Central memory CD8-positive, alpha-beta T cell (primary cell): ENCODE measurements around the gene GABPB2.
A peak's percentile ranks its signal among the peaks of the same experiment; 100 is the strongest.

Experiments used
- ATAC-seq: fragments of 150-1000 bp; cut with Tn5 transposase; replicated peaks from 2 replicates; pipeline ENCODE4 v1.10.0; 2022; ENCODE audit warnings: mild to moderate bottlenecking, moderate FRiP score, moderate number of reproducible peaks; ENCODE audit not compliant: poor library complexity, severe bottlenecking; ENCODE audit errors: extremely low read depth
- DNase-seq, 2 donors: peaks; one replicate each; pipeline ENCODE4 v3.0.0; 2021; ENCODE audit warnings: low spot score in 2 of 2
- H3K27ac Mint-ChIP-seq: one replicate; pipeline ENCODE4 v1.8.0; 2022; ENCODE audit warnings: low read depth, mild to moderate bottlenecking, moderate library complexity, mixed read lengths
- H3K27me3 Mint-ChIP-seq: one replicate; pipeline ENCODE4 v1.8.0; 2022; ENCODE audit warnings: mixed read lengths
- H3K36me3 Mint-ChIP-seq: one replicate; pipeline ENCODE4 v1.8.0; 2022; ENCODE audit warnings: mild to moderate bottlenecking, moderate library complexity, mixed read lengths; ENCODE audit not compliant: insufficient read depth
- H3K4me1 Mint-ChIP-seq: one replicate; pipeline ENCODE4 v1.8.0; 2022; ENCODE audit warnings: mixed read lengths
- H3K4me3 Mint-ChIP-seq: one replicate; pipeline ENCODE4 v1.8.0; 2022; ENCODE audit warnings: mild to moderate bottlenecking, moderate library complexity, mixed read lengths
- H3K9me3 Mint-ChIP-seq: one replicate; pipeline ENCODE4 v1.8.0; 2022; ENCODE audit warnings: mixed read lengths

Gene GABPB2

DNA sequence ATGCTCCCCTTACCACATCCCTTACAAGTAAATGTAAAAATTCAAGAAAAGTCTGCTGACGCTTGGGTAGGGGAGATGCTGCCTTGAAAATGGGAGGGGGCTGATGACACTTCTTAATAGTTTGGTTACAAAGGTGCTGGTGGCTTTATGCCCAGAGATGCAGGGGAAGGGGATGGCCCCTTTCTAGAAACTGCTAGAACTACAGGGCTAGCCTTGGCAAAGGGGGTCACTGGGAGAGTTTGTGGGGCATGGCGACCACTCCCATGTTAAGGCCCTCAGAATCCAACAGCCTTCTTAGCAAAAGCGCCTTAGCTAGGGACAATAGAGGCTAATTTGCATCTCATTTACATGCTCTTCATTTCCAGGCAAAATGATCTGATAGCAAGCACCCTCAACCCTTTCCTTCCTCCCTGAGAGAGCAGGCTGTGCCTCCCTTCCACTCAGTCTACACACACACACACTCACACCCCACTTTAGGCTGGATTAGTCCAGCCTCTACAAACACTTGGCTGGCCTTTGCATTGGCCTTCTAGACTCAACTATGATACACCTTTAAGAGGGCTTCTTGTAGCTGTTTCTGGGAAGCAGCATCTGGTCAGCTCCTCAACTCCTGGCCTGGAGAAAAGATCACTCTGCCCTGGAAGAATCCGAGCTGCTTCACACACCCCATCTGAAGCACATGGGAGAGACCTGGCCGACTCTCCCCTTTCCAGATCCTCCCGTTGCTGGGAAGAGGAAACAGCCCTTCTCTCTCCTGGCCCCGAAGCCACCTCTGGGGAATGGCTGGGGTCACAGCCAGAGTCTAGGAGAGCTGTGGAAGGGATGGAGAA is 74.1 kb downstream of the GABPB2 start:
- Mint-ChIP-seq H3K4me1 (peaks cover 13% of the 10 kb centered on the region), H3K27ac (no peak overlapping the region), H3K36me3 (no peaks in the 10 kb centered on the region), H3K9me3 (no peaks in the 10 kb centered on the region), H3K4me3 (peak overlapping the region; percentile 93), H3K27me3 (no peaks in the 10 kb centered on the region)
- no peak for DNase-seq
- no peak for ATAC-seq

DNA sequence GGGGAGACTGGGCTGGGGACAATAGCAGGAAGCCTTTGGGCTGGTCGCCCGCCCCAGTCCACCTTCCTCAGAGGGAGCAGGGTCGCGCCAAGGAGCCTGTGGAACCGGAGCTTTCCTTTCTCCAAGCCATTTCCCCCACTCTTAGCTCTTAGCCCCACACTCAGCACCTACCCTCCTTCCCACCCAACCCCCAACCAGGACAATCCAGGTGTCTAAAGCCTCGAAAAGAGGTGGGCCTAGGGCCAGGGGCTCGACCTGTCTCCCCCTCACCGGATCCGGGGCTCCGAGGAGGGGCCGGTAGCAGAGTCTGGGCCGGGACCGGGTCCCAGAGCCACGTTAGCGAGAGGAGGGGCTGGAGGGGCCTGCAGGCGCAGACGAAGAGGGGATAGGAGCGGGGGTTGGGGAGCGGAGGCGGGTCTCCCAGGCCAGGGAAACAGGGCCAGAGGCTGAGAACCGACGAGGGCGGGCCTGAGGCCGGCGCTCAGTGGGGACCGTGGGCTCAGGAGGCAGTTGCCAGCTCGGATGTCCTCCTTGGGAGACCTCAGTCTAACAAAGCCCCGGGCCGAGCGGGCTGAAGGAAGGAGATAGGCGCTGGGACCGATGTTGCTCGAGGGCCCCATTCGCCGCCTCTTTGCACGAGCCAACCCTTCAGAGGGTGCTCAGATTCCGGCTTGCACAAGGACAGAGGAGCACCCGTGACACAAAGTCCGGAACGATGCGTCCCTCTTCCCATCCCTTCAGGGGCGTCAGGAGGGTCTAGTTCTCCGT is 74.9 kb downstream of the GABPB2 start:
- Mint-ChIP-seq H3K27ac (no peak overlapping the region), H3K9me3 (no peaks in the 10 kb centered on the region)
- ATAC-seq = peak; percentile 19

DNA sequence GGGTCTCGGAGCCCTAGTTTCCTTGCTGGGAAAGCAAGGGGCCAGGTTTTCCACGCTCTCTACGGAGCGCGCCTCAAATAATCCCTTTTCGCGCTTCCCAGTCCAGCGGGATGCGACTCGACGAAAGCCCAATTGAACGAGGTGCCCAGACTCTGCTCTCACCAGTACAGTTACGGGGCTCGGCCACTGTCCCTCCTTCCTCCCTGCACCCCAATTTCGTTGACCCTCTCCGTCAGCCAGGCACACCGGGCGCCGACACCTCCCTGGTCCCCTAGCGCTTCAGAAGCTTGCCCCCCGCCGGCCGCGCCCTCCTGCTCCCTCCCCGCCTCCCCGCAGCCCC is 75.5 kb downstream of the GABPB2 start:
- peak; percentile 2 for ATAC-seq
- Mint-ChIP-seq H3K9me3 (no peaks in the 10 kb centered on the region), H3K4me3 (peak overlapping the region; percentile 93), H3K36me3 (no peaks in the 10 kb centered on the region), H3K4me1 (peaks cover 13% of the 10 kb centered on the region), H3K27ac (peak overlapping the region; percentile 92), H3K27me3 (no peaks in the 10 kb centered on the region)
- DNase-seq = no peak

More for the DNA sequence above, 74.9 kb downstream of the GABPB2 start:
- DNase-seq = no peak
- Mint-ChIP-seq H3K27me3 (no peaks in the 10 kb centered on the region), H3K36me3 (no peaks in the 10 kb centered on the region), H3K4me3 (peak overlapping the region; percentile 93), H3K4me1 (peaks cover 13% of the 10 kb centered on the region)

DNA sequence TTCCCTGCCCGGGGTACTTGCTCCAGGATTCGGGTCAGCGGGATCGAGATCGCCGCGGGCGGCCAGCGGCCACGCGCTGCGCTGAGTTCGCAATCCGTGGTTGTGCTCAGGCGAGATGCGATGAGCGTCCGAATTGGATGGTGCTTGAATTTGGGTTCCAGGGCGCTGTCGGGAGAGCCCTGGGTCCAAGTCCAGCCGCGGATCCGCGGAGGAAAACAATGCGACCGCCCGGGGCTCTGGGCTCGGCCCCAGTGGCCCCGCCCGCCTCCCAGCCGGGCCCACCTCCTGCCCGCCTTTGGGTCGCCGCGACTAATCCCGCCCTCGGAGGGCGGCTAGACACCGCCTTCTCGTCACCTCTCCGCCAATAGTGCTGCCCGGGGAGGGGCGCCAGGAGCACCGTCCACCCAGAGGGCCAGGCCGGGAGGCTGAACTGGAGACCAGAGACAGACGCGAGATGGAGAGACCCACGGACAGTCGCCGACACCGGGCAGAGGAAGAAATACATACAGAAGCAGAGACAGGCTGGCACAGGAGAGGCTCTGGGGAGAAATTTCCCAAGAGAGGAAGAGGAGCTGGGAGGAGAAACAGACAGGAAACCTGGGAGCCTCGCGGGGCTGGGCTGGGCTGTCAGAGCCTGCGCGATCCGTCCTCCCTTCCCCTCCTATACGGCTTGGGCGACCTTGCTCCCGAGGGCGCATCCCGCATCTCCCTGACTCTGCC is 76.0 kb downstream of the GABPB2 start, which contains the start of gene SEMA6C:
TSS of gene SEMA6C (minus strand) at position 220 of the 720 bp plus-strand sequence. CDS start 4,010 bp downstream, outside the sequence.
- peaks cover 13% of the 10 kb centered on the region for H3K4me1 Mint-ChIP-seq
- H3K27me3 Mint-ChIP-seq = no peaks in the 10 kb centered on the region
- peak within 1 kb of the TSS; percentile 92 for H3K27ac Mint-ChIP-seq
- DNase-seq (peak; percentile 73), ATAC-seq (peak; percentile 100)
- H3K9me3 Mint-ChIP-seq = no peaks in the 10 kb centered on the region
- peak within 1 kb of the TSS; percentile 93 for H3K4me3 Mint-ChIP-seq
- no peaks in the 10 kb centered on the region for H3K36me3 Mint-ChIP-seq

DNA sequence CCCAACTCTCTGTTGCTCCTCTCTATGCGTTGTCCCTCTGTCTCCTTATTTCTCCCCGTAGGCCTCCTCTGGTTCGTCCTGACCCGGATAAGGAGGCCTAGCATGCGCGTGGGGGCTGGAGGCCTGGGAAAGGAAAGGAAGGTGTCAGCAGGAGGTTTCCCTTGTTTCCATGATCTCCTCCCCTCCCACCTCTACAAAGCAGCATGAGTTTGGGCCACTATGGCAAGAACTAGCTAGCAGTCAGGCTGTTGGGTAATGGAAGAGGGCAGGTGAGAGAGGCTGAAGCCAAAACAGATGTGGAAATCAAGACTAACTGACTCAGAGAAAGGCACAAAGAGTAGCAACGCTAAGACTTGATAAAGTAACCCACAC is 76.6 kb downstream of the GABPB2 start:
- Mint-ChIP-seq H3K9me3 (no peaks in the 10 kb centered on the region), H3K27ac (peak overlapping the region; percentile 92), H3K36me3 (no peaks in the 10 kb centered on the region), H3K4me1 (peaks cover 13% of the 10 kb centered on the region), H3K27me3 (no peaks in the 10 kb centered on the region), H3K4me3 (peak overlapping the region; percentile 93)
- DNase-seq = no peak
- ATAC-seq = no peak

DNA sequence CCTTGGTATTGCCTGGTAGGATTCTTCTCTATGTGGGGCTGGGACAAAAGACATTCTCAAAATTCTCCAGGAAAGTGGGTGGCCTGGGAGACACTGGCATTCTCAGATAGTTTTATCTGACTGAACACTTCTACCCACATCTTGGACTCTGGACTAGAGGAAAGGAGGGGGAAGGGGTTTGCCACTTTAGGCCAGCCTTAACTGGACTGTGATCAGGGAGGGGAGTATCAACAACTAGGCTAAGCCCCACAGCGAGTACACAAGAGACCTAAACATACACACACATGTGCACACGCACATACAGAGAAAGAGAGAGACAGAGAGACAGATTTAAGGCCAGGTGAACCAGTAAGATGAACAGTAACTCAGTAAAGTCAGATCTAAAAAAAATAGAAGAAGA is 77.1 kb downstream of the GABPB2 start:
- Mint-ChIP-seq H3K9me3 (no peaks in the 10 kb centered on the region), H3K4me1 (peaks cover 13% of the 10 kb centered on the region), H3K4me3 (peak overlapping the region; percentile 93), H3K27ac (no peak overlapping the region), H3K36me3 (no peaks in the 10 kb centered on the region), H3K27me3 (no peaks in the 10 kb centered on the region)
- ATAC-seq = no peak
- no peak for DNase-seq

DNA sequence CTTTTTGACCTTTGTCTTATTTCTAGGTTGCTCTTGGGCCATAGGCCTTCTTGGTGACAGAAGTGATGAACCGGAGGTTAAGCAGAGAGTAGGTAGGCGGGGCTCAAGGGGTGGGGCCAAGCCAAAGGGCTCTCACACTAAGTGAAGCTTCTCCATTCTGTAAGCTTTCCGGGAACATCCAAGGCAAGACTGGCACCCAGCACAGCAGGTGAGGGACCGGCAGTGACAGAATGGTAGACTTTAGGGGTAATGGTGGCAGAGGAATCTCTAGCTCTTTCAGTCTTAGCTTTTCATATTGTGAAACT is 85.9 kb downstream of the GABPB2 start, which contains the start of gene TNFAIP8L2:
TSS of gene TNFAIP8L2 (plus strand) at position 135 of the 305 bp plus-strand sequence. CDS start 2,049 bp downstream, outside the sequence.
- H3K4me3 Mint-ChIP-seq = peak within 1 kb of the TSS; percentile 93
- no peaks in the 10 kb centered on the region for H3K9me3 Mint-ChIP-seq
- H3K27ac Mint-ChIP-seq = peak within 1 kb of the TSS; percentile 91
- H3K4me1 Mint-ChIP-seq = peaks cover 41% of the 10 kb centered on the region
- peak; percentile 90 for ATAC-seq
- H3K27me3 Mint-ChIP-seq = no peaks in the 10 kb centered on the region
- peak; percentile 40 to 46 for DNase-seq
- H3K36me3 Mint-ChIP-seq = peaks cover 13% of the 10 kb centered on the region

DNA sequence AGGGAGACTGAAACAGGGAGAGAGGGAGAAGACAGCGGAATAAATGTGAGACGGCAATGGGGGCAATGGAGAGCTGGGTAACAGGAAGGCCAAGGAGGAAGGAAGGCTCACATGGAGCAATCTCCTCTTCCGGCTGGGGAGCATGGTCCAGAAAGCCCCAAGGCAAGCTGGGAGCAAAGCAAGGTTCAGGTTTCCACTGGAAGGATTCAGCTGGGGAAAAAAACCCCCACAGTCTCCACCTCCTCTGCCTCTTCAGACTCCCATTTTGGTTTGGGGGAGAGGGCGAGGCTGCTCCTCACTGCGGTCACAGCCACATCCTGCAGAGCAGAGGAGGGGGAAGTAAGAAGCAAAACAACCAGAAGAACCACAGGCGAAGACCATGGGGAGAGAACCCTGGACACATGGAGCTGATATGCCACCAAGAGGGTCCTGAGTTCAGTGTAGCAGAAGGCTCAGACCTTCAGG is 86.5 kb downstream of the GABPB2 start:
- Mint-ChIP-seq H3K4me1 (peaks cover 48% of the 10 kb centered on the region), H3K36me3 (peaks cover 13% of the 10 kb centered on the region), H3K4me3 (peak overlapping the region; percentile 93), H3K9me3 (no peaks in the 10 kb centered on the region), H3K27me3 (no peaks in the 10 kb centered on the region), H3K27ac (peak overlapping the region; percentile 91)
- DNase-seq = no peak
- ATAC-seq = peak; percentile 44

DNA sequence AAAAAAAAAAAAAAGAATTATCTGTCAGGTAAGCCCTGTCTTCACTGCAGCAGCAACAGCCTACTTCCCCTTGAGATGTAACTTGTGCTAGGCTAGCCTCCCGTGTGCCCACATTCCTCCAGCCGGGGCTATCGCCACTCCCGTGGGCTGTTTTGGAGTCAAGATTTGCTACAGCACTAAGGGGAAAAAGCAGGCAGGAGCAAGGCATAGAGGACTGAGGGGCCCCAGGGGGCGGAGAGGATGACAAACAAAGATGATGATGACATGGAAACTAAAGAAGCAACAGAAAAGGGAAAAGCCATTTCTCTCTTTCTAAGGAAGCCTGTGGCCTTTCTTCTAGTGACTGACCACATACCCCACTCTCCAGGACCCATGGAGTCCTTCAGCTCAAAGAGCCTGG is 87.8 kb downstream of the GABPB2 start:
- ATAC-seq (no peak), DNase-seq (no peak)
- H3K36me3 Mint-ChIP-seq = peaks cover 13% of the 10 kb centered on the region
- peak overlapping the region; percentile 93 for H3K4me3 Mint-ChIP-seq
- no peaks in the 10 kb centered on the region for H3K9me3 Mint-ChIP-seq
- peak overlapping the region; percentile 91 for H3K27ac Mint-ChIP-seq
- H3K4me1 Mint-ChIP-seq = peaks cover 58% of the 10 kb centered on the region
- H3K27me3 Mint-ChIP-seq = no peaks in the 10 kb centered on the region

DNA sequence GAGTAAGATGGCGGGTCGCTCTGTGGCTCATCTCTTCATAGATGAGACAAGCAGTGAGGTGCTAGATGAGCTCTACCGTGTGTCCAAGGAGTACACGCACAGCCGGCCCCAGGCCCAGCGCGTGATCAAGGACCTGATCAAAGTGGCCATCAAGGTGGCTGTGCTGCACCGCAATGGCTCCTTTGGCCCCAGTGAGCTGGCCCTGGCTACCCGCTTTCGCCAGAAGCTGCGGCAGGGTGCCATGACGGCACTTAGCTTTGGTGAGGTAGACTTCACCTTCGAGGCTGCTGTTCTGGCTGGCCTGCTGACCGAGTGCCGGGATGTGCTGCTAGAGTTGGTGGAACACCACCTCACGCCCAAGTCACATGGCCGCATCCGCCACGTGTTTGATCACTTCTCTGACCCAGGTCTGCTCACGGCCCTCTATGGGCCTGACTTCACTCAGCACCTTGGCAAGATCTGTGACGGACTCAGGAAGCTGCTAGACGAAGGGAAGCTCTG is 88.2 kb downstream of the GABPB2 start:
- Mint-ChIP-seq H3K4me1 (peaks cover 58% of the 10 kb centered on the region), H3K27me3 (no peaks in the 10 kb centered on the region), H3K4me3 (peak overlapping the region; percentile 93), H3K9me3 (no peaks in the 10 kb centered on the region), H3K36me3 (peaks cover 14% of the 10 kb centered on the region), H3K27ac (peak overlapping the region; percentile 91)
- no peak for ATAC-seq
- no peak for DNase-seq

DNA sequence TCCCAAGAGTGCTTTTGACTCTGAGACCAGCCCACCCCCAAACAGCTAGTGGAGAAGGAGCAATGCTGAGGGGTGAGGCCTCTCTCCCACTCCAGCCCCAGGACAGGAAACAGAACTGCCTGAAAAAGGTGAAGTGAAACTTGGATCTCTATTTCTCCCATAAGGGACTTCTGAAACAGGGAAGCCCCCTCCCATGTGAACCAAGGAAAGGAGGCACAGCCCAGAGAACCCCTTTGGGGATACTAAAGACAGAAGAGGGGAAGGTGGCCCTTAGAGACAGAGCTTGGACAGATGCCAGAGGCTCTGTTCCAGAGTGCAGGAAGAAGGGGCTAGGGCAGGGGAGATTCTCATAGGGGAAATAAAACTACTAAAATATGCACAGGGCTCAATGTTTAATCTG is 88.8 kb downstream of the GABPB2 start:
- DNase-seq (no peak), ATAC-seq (no peak)
- Mint-ChIP-seq H3K36me3 (peaks cover 20% of the 10 kb centered on the region), H3K4me3 (peak overlapping the region; percentile 93), H3K4me1 (peaks cover 58% of the 10 kb centered on the region), H3K27ac (peak overlapping the region; percentile 71), H3K9me3 (no peaks in the 10 kb centered on the region), H3K27me3 (no peaks in the 10 kb centered on the region)

DNA sequence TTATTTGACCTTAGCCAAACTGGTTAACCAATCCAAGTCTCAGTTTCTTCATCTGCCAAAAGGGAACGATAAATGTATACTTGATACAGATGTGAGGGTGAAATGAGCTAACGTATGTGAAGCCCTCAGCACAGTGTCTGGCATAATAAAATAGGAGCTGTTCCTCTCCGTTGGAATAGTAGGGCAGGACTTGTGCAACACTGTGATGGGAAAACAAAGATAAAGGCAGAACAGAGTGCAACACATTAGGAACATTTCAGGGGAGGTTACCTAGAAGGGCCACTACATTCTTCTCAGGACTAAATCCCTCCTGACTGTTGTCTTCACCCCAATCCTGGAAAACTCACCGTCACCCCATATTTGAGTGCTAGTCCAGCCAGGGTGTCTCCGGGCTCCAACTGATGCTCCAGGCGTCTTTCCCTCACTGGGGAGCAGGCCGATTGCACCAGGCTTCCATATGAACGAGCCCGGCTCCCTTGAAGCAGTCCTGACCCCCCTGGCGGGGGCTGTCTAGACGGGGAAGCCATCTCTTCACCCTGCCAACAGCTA is 94.2 kb downstream of the GABPB2 start:
- ATAC-seq (no peak), DNase-seq (no peak)
- Mint-ChIP-seq H3K27ac (peak overlapping the region; percentile 96), H3K36me3 (peaks cover 45% of the 10 kb centered on the region), H3K4me3 (peak overlapping the region; percentile 89), H3K4me1 (peaks cover 50% of the 10 kb centered on the region), H3K9me3 (no peaks in the 10 kb centered on the region), H3K27me3 (no peaks in the 10 kb centered on the region)
